Right lobe of liver (tissue), 6 donors: ENCODE results near the gene CASR. TPM values are rescaled to one million over a fixed set of nuclear protein-coding genes. Genes with fewer than 3 reads are reported as not detected.

ENCODE experiments used
- ATAC-seq, 4 donors: fragments of 200-7000 bp; cut with Tn5 transposase; one replicate each; pipeline ENCODE4 v1.9.1; 2020; ENCODE audit warnings: mild to moderate bottlenecking in 4 of 4, moderate library complexity in 4 of 4
- DNase-seq, 3 donors: peaks; one replicate each; pipeline ENCODE4 v3.0.0-alpha.2; 2020
- H3K27ac ChIP-seq, 3 donors: fragments of 200-600 bp; one replicate each; pipeline ENCODE4 v1.8.0; 2022
- H3K27me3 ChIP-seq, 2 donors: fragments of 200-600 bp; one replicate each; pipeline ENCODE4 v1.8.0; 2022
- H3K36me3 ChIP-seq, 4 donors: fragments of 200-600 bp; sonication (generic) in 1 of 4; one replicate each; pipeline versions ENCODE4 v1.5.1 to v1.8.0; 2017 to 2022; ENCODE audit warnings: control low read depth in 1 of 4
- H3K4me1 ChIP-seq, 4 donors: fragments of 200-600 bp; sonication (generic) in 1 of 4; one replicate each; pipeline versions ENCODE4 v1.5.1 to v1.8.0; 2017 to 2022; ENCODE audit warnings: control low read depth in 1 of 4
- H3K4me3 ChIP-seq, 3 donors: fragments of 200-600 bp; one replicate each; pipeline ENCODE4 v1.8.0; 2022
- H3K9me3 ChIP-seq, 4 donors: fragments of 200-600 bp; sonication (generic) in 1 of 4; one replicate each; pipeline versions ENCODE4 v1.5.1 to v1.8.0; 2017 to 2022; ENCODE audit warnings: control low read depth in 1 of 4
- CTCF ChIP-seq, 4 donors: fragments of 200-600 bp in 3 of 4; fragments of 450-650 bp in 1 of 4; IDR thresholded peaks; one replicate each; pipeline versions ENCODE4 v1.5.1 to v1.8.0; 2016 to 2022; ENCODE audit warnings: antibody characterized with exemption in 4 of 4, mild to moderate bottlenecking in 2 of 4
- POLR2A ChIP-seq: fragments of 450-650 bp; IDR thresholded peaks from one replicate; pipeline ENCODE4 v1.6.1; 2017; ENCODE audit warnings: antibody characterized with exemption, mild to moderate bottlenecking
- whole genome bisulfite sequencing: methylation state at CpG from one replicate; pipeline ENCODE4 v1.1.6; 2018; ENCODE audit warnings: low coverage, low lambda C conversion rate; ENCODE audit not compliant: insufficient coverage; ENCODE audit errors: missing lambda C conversion rate; 5-methylcytosine and 5-hydroxymethylcytosine counted together
- intact Hi-C, 2 donors: fragments of 100-400 bp; cut with DNase I; formaldehyde crosslinking; loops; one replicate each; pipeline versions ENCODE4 v1.11.2 to v1.14.1; 2022
- total RNA-seq, 6 experiments: library from RNA; depleted of rRNA in 2 of 6; stranded (reverse); fragments of >200 nt in 2 of 6; fragmentation: NEBNext Ultra II Directional in 3 of 6; extraction: Animal tissue kit (Norgen Biotek cat#: 25700) in 3 of 6; gene quantifications; one replicate each; pipeline versions ENCODE4 v1.1.0 to v1.2.4, GENCODE V29; 2016 to 2023
- donor health status: DM: no; HTN: yes; CAD: no.
- donor health status: DM: no; HTN: no; CAD: no.
- donor health status: DM: no; HTN: no; CAD: no.
- donor health status: DM: no; HTN: yes; CAD: no.
- donor health status: DM: no; HTN: yes; CAD: no.

CASR gene
- total RNA-seq, 6 experiments from 2014 or later: 0.06 to 0.16 (median 0.13) TPM; not detected in 1

- no peaks in the 10 kb centered on the region for H3K4me1 ChIP-seq
- no peaks in the 10 kb centered on the region for H3K9me3 ChIP-seq
- no peak overlapping the region for H3K4me3 ChIP-seq
- intact Hi-C loops: no loop called here
- no peak for TF ChIP-seq CTCF (IDR thresholded peaks at IDR 0.05)
- no peaks in the 10 kb centered on the region for H3K27me3 ChIP-seq
- no peaks in the 10 kb centered on the region for H3K36me3 ChIP-seq
- ATAC-seq (no peak), DNase-seq (no peak)
- no peak overlapping the region for H3K27ac ChIP-seq
- WGBS: 60% methylated on average over 4 of the region's 4 CpGs
Measured at GRCh38 chr3:122208579-122208978, 25.1 kb downstream of the CASR start.

- DNase-seq: no peak
- Histone ChIP-seq H3K27me3 (no peaks in the 10 kb centered on the region), H3K36me3 (no peaks in the 10 kb centered on the region), H3K27ac (no peak overlapping the region), H3K9me3 (no peaks in the 10 kb centered on the region), H3K4me1 (peaks cover 0 to 8% (median 0%) of the 10 kb centered on the region in 4 donors), H3K4me3 (no peak overlapping the region)
- no peak for ATAC-seq
- TF ChIP-seq CTCF (IDR thresholded peaks at IDR 0.05): no peak
- TF ChIP-seq POLR2A: no peak
- WGBS: 56% methylated on average over 2 of the region's 2 CpGs
- intact Hi-C loops: no loop called here
Measured at GRCh38 chr3:122213650-122214049, 30.2 kb downstream of the CASR start.

DNA sequence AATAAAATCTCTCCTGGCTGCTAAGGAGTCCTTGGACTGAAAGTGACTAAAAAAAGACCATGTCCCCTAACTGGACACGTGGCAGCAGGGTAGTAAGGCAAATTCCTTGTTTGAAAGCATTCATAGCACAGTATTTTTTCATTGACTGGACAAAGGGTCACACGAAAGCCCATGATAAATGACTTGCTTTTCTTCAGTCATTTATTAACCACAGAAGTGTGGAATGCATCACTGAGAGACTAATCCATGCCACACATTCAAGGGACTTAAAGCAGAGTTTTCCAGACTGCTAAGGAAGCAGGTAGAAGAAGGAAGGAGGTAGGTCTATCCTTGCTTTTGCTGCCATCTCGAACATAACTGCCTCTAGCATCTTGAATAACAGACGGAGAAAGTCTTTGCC lies 31.2 kb downstream of the CASR start:
- no peak for ATAC-seq

GRCh38 chr3:122215592-122216298 lies 32.3 kb downstream of the CASR start:
- TF ChIP-seq POLR2A (no peak), CTCF (IDR thresholded peaks at IDR 0.05) (no peak)
- WGBS: 30% methylated on average over 2 of the region's 2 CpGs
- H3K27ac ChIP-seq: no peak overlapping the region
- no peaks in the 10 kb centered on the region for H3K36me3 ChIP-seq
- peaks cover 0 to 8% (median 0%) of the 10 kb centered on the region in 4 donors for H3K4me1 ChIP-seq
- intact Hi-C loops: no loop called here
- H3K27me3 ChIP-seq: no peaks in the 10 kb centered on the region
- DNase-seq: no peak
- H3K4me3 ChIP-seq: no peak overlapping the region
- no peaks in the 10 kb centered on the region for H3K9me3 ChIP-seq
- peak; percentile 22 to 72 (median 59) for ATAC-seq

More for the DNA sequence above, 31.2 kb downstream of the CASR start:
- H3K4me3 ChIP-seq: no peak overlapping the region
- no peaks in the 10 kb centered on the region for H3K9me3 ChIP-seq
- no peak for TF ChIP-seq CTCF (IDR thresholded peaks at IDR 0.05)
- no peak for TF ChIP-seq POLR2A
- H3K27me3 ChIP-seq: no peaks in the 10 kb centered on the region
- peaks cover 0 to 8% (median 0%) of the 10 kb centered on the region in 4 donors for H3K4me1 ChIP-seq
- H3K36me3 ChIP-seq: no peaks in the 10 kb centered on the region
- H3K27ac ChIP-seq: no peak overlapping the region
- WGBS: 34% methylated on average over 4 of the region's 4 CpGs
- DNase-seq: no peak
- intact Hi-C loops: no loop called here
